GM15510 (cell line): ENCODE data around the gene PITPNM1.

ENCODE experiments used
- POLR2A ChIP-seq: IDR thresholded peaks from 3 replicates; pipeline ENCODE4 v1.6.1; 2011; ENCODE audit warnings: borderline replicate concordance; ENCODE audit not compliant: insufficient read length; ENCODE audit errors: extremely low read depth

Gene PITPNM1

DNA sequence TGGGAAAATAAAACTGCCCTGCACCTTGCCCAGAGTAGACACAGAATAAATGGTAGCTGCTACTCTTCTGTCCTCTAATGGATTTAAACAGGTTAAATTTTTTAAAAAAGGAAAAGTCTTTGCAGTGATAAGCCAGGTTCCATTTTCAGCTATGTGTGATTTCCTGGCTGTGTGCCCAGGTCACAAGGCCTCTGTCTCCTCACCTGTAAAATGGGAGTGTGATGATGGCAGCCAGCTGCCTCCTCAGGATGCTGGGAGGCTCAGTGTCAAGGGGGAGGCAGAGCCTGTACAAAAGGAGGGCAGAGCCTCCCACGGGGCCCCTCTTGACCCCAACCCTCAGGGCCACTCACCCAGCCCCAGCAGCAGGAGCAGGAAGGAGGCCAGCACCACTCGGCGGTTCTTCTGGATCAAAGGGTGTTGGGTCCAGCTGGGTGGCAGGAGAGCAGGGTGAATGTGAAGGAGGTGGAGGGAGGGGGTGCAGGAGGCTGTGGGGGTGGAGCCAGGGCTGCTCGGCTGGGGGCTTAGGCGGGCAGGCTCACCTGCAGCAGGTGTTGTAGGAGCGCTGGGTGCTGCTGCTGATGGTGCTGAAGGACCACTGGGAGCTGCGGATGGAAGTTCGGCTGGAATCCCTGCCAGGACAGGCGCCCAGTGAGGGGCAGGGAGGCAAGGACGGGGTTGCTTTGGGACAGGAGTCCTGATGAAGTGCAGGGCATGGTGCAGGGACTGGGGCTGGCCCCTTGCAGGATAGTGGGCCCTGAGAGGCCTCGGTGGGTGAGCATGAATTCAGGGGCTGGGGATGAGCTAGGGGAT lies 38.0 kb downstream of the PITPNM1 start:
- TF ChIP-seq POLR2A, result peak; percentile 16

DNA sequence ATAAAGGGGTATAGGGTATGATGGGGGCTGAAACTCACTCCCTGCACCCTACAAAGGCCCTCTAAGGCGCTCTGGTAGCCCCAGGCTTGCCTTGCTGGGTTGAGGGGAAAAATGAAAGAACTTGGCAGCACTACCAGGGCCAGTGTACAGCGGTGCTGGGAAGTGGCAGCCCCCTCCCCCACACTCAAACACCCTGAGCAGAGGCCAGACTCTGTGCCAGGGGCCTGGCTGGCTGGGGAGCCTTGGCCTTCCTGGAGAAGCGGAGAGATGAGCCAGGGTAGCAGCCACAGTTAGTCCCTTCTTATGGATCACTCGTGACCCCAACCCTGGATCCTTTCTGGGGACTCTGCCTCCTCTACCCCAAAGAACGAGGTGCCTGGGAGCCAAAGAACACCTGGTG lies 38.8 kb downstream of the PITPNM1 start:
- TF ChIP-seq POLR2A, result no peak

DNA sequence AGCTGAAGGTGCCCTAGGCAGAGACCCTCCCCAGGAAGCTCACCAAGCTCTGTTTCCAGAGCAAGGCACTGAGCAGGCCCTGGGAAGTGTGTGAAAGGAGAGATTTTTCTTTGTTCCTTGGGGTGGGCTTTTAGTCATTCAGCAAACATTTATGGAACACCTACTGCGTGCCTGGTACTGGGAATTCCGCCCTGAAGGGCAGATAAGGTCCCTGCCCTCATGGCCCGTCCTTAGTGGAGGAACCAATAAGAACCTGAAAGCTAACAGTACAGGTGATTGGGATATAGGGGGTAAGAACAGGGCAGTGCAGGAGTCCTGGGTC lies 40.0 kb downstream of the PITPNM1 start:
- TF ChIP-seq POLR2A, result no peak

DNA sequence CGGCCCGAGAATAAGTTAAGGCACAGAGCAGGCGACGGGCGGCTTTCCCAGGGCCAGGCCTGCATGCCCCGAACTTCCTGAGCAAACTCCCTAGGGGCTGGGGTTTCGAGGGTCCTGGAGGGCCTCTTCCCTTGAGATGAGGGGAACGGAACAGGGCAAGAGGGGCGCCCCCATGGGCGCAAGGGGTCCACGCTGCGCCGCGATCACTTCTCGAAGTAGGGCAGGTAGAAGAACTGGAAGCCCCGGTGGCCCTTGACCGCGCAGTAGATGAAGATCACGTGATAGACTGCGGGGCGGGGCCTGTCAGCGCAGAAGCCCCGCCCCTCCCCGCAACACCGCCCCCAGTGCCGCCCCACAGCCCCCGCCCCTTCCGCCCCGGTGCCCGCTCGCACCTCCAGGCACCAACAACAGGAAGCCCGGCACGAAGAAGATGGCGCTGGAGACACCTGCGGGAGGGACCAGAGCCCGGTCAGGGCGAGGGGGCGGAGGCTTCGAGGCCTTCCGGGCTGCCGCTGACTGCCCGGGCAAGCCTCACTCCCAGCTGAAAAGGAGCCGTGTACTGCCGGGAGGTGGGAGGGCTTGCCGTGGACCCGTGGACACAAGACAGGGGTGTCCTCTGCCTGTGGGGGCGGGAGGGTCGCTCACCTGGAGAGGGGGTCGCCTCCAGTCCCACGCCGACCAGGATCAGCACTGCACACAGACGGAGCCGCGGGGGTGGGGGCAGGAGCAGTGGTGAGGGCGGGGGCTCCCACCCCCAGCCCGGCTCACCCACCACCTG lies 40.6 kb downstream of the PITPNM1 start:
- TF ChIP-seq POLR2A, result peak; percentile 77

DNA sequence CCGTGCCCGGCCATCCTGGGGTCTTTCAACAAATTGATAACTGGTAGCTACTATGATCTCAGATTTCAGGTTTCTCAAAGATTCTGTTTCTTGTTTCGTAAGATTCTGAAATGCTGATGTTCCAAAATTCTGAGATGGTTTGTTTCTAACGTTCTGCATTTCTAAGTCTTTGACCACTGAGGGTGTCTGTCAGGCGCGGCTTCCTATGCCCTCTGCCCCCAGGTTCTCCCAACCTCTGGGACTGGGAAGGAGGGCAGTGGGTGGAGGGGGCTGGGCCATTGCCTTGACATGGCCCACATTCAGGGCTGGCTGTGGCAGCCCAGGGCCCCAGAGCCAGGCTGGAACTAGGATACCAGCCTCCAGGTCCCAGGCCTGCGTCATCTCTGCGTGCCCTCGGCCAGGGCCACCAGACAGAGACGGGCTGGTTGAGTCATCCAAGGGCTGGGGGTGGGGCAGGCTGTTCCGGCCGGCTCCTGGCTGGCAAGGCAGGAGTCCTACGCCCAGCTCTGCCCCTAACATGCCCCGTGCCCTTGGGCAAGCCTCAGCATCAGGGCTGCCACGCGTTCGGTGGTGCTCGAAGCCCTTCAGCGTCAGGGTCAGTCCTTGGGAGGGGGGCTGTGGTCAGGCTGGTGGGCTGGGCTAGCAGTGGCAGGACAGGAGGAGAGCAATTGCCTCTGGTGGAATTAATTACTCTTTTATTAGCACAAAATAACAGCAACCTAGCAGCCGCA lies 41.3 kb downstream of the PITPNM1 start:
- TF ChIP-seq POLR2A, result no peak

DNA sequence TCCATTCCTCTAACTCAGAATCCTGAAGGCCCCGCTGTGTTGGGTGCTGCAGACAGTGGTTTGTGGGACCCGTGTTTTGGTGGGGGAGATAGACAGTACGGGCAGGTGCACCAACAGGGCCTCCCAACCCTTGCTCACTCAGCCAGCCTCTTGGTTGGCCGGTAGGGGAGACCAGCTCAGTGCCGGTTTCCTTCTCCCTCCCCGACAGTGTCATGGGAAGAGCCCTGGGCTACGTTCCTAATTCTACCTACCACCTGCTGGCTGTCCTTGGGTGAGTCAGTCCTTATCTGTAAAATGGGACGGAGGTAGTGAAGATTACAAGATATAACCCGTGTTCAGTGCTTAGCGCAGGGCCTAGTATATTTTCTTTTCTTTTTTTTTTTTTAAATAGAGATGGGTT lies 42.0 kb downstream of the PITPNM1 start:
- no peak for TF ChIP-seq POLR2A

DNA sequence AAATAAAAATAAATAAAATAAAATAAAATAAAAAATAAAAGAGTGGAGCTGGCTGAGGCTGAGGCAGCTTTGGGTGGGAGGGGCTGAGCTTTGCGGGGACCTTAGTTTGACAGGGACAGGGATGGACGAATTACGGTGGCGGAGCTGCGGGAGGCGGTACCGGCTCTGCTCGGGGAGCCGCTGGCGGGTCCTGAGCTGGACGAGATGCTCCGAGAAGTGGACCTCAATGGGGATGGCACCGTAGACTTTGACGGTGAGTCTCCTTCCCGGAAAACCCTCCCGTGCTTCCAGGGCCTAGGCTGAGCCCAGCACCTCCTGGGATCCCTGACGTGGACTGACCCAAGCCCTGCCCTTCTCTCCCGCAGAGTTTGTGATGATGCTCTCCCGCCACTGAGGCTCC lies 46.9 kb downstream of the PITPNM1 start:
- TF ChIP-seq POLR2A, result no peak

DNA sequence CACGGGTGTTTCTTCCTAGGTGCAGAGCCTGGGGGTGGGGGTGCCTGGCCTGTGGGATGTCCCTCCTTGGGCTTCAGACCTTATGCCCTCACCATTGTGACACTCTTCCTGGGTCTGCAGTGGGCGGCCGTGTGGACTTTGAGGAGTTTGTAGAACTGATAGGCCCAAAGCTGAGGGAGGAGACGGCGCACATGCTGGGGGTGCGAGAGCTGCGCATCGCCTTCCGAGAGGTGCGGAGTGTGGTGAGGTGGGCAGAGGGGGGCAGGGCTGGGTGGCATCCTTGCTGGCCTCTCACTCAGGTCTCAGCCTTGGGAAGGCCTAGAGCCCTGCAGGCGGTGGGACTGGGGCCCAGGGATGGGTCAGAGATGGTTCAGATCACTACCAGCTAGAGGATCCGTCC lies 47.7 kb downstream of the PITPNM1 start:
- no peak for TF ChIP-seq POLR2A

DNA sequence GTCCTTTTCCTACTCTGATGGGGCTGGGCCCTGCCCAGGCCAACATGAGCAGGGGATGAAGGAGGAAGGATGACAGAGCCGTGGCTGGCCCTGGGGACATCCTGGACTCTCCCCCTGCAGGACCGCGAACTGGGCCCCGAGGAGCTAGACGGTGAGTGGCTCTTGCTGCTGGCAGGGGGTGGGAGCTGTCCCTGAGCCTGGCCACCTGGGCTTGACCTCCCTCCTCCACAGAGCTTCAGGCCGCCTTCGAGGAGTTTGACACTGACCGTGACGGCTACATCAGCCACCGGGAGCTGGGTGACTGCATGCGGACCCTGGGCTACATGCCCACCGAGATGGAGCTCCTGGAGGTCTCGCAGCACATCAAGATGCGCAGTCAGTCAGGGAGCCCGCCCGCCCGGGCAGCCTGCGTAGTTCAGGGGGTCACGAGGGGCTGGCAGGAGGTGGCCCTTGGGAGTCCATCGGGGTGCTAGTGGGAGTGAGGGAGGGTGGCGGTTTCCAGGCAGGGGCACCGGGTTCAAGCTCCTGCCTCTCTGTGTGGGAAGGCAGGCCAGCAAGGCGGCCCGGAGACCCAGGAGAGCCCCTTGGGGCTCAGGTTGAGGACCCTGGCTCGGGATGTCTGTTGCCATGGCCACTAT lies 49.0 kb downstream of the PITPNM1 start:
- TF ChIP-seq POLR2A, result no peak

DNA sequence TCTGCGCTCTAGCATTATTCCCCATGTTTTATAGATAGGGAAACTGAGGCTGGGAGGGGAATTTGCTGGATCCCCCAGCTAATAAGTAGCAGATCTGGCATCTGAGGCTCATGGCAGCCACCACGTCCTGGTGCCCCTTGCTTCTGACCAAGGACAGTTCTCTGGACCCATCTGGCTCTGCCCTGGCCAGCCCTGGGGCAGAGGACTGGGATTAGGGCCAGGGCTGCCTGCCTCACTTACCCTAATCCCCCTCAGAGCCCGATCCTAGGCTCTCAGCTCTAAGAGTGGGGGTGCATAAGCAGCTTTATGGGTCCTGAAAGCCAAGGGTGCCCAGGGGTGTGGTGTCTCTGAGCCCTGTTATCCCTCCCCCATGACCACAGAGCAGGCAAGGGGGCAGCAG lies 50.1 kb downstream of the PITPNM1 start, which contains the start of gene CABP4:
TSS of gene CABP4 (plus strand) at position 301 of the 400 bp plus-strand sequence. CDS start at position 371, 70 bp downstream.
- TF ChIP-seq POLR2A, result no peak

DNA sequence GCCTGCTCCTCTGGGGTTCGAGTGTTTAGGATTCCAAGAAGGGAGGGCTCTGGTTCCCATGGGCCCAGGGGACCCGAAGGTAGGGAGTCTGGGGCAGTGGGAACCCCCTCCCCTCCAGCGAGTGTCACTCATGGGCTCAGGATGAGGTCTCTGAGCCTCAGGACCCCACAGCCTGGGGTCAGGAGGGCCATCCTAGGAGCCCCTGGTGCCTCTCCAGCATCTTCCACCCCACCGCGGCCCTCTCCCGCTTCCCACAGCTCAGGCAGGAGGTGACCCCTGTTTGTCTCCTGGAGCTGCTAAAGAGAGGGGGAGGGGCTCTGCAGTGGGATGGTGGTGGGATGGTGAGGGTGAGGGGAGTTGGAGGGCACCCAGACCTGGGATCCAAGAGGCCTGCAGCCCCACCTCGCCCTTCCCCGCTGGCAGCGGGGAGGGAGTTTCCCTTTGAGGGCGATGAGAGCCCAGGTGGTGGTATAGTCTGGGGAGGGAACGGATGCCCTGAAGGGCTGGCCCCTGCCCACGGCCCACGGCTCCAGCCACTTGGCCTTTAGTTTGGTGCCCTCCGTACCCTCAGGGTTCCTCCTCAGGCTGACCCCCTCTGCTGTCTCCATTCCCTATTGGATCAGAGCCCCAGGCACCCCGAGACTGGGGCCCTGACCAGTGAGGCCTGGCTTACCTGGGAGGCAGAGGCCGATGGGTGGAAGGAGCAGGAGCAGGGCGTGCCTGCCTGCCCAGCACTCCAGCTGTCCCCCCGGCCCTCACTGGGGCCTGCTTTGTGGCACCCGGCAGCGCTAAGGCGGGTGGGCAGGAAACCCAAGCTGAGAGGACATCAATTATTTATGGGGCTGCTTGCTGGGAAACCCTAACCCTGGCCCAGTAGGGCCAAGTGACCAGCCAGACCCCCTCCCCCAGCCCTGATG lies 51.1 kb downstream of the PITPNM1 start:
- TF ChIP-seq POLR2A, result no peak

DNA sequence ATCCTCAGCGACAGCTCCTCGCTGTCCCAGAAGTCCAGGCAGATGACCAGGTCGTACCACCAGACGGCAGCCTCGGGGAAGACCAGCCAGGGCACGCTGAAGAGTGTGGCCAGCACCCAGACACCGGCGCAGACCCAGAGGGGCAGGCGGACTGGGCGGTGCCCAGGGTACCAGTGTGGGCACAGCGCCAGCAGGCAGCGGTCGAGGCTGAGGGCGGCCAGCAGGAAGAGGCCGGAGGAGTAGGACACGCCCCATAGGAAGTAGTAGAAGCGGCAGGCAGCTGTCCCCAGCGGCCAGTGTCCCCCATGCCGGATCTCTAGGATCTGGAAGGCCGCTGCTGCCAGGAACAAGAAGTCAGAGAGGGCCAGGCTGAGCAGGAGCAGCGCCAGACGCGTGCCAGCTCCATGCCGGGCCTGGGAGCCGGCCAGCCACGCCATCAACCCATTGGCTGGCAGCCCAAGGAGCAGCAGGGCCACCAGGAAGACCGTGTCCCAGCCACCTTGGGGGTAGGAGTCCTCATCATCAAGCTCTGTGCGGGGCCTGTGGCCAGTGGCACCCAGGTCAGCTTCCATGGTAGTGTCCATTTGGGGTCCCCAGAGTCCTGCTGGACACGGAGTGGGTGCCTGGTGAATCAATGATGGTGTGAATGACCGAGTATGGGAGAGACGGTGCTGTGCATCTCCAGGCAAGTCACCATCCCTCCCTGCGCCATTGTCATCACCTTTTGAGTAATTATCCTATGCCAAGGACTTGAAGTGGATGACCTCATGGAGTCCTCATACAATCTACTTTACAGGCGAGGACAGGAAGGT lies 52.8 kb downstream of the PITPNM1 start, which contains the start of gene GPR152:
TSS of gene GPR152 (minus strand) at position 589 of the 812 bp plus-strand sequence. CDS start at position 584, 5 bp downstream.
- TF ChIP-seq POLR2A, result no peak

DNA sequence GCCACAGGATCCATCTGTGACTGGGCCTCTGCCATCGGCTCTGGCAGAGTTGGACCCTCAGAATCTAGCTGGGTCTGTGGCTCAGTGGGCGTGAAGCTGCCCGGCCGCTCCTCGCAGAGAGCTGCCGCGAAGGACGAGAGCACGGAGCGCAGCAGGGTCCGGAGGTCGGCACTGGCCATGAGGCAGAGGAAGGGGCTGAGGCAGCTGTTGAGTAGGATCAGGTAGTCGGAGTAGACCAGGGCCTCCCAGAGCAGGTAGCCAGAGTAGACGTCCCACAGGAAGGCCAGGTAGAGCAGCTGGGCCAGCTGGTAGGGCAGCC lies 53.5 kb downstream of the PITPNM1 start:
- TF ChIP-seq POLR2A, result no peak
